GM12878 (cell line): ENCODE measurements around the gene ADGRG4. TPM values are rescaled to one million over a fixed set of nuclear protein-coding genes. Genes with fewer than 3 reads are reported as not detected.

ENCODE experiments used
- BHLHE40 ChIP-seq, 2 experiments: fragments of 450-650 bp in 1 of 2; IDR thresholded peaks; 2 replicates each; pipeline ENCODE4 v1.6.1; 2011 to 2017; ENCODE audit warnings: low read depth in 2 of 2, borderline replicate concordance in 1 of 2, improper control_type of control experiment in 1 of 2, low read length in 1 of 2, mild to moderate bottlenecking in 1 of 2
- E2F8 ChIP-seq: fragments of 450-650 bp; IDR thresholded peaks from 2 replicates; pipeline ENCODE4 v1.6.1; 2018; ENCODE audit warnings: mild to moderate bottlenecking, low read depth, moderate library complexity; ENCODE audit not compliant: partially characterized antibody
- JUND ChIP-seq: IDR thresholded peaks from 2 replicates; pipeline ENCODE4 v1.6.1; 2012; ENCODE audit warnings: low read depth, mild to moderate bottlenecking, low read length, improper control_type of control experiment, moderate library complexity
- SKIL ChIP-seq: fragments of 450-650 bp; IDR thresholded peaks from 2 replicates; pipeline ENCODE4 v1.6.1; 2017; ENCODE audit warnings: mild to moderate bottlenecking, low read depth, inconsistent platforms; ENCODE audit not compliant: poor library complexity, severe bottlenecking
- STAT1 ChIP-seq: fragments of 450-650 bp; conservative IDR thresholded peaks from 2 replicates; pipeline ENCODE4 v1.6.1; 2014; ENCODE audit warnings: antibody characterized with exemption, mild to moderate bottlenecking
- USF2 ChIP-seq: IDR thresholded peaks from 2 replicates; pipeline ENCODE4 v1.6.1; 2011; ENCODE audit warnings: low read depth, low read length, improper control_type of control experiment, borderline replicate concordance
- polyA plus RNA-seq, 11 experiments: library from polyadenylated mRNA; depleted of rRNA in 4 of 11; unstranded in 6 of 11; stranded (reverse) in 5 of 11; fragments of >200 nt; fragmentation: Nextera tagmentation in 4 of 11; fragmentation: Illumina TruSeq in 1 of 11; extraction: Ambion mirVana in 4 of 11; extraction: Trizol in 1 of 11; gene quantifications; 1 replicate in 1 of 11; 2 replicates in 10 of 11; pipeline versions ENCODE4 v1.2.1 to v1.2.3, GENCODE V29; 2011 to 2016; ENCODE audit warnings: inconsistent platforms in 2 of 11, missing spikeins in 2 of 11, low read depth in 1 of 11
- total RNA-seq, 4 experiments: library from RNA; depleted of rRNA in 3 of 4; stranded (reverse); fragments of >200 nt in 3 of 4; fragmentation: Illumina TruSeq in 1 of 4; extraction: Trizol in 1 of 4; gene quantifications; 2 replicates each; pipeline versions ENCODE4 v1.2.1 to v1.2.3, GENCODE V29; 2013 to 2021
- TF ChIP-seq, protein P1 (sequence below): IDR thresholded peaks from 2 replicates; pipeline ENCODE4 v1.6.1; 2011; ENCODE audit warnings: mild to moderate bottlenecking, low read depth, low read length, moderate library complexity; ENCODE audit not compliant: insufficient replicate concordance

ADGRG4 gene
- total and polyA plus RNA-seq, 10 of the 15 experiments (the other 5 are each of a cell fraction or from before 2014, with no cell fraction given) = not detected

- TF ChIP-seq E2F8 (no peak), USF2 (no peak), BHLHE40 (IDR thresholded peaks at IDR 0.05; ENCODE audit: borderline replicate concordance in 1 of 2, low read depth in 2 of 2, low read length in 1 of 2) (no peak), JUND (no peak), STAT1 (no peak), SKIL (no peak)
- TF ChIP-seq, protein P1, sequence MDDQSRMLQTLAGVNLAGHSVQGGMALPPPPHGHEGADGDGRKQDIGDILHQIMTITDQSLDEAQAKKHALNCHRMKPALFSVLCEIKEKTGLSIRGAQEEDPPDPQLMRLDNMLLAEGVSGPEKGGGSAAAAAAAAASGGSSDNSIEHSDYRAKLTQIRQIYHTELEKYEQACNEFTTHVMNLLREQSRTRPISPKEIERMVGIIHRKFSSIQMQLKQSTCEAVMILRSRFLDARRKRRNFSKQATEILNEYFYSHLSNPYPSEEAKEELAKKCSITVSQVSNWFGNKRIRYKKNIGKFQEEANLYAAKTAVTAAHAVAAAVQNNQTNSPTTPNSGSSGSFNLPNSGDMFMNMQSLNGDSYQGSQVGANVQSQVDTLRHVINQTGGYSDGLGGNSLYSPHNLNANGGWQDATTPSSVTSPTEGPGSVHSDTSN = no peak
Observed at GRCh38 chrX:136306182-136306581, 5.4 kb downstream of the ADGRG4 start (continued).
